HG02642 (cell line): ENCODE results near the gene R3HCC1L.
"Not testable (repeated sequence)": the region's sequence is repeated elsewhere in the genome, so short reads cannot be mapped to it uniquely, and the experiment has no call there.

Experiments used
- ATAC-seq: cut with Tn5 transposase; IDR thresholded peaks from one replicate; pipeline ENCODE4 v1.9.1; 2021; ENCODE audit warnings: mild to moderate bottlenecking; ENCODE audit not compliant: unreplicated experiment, poor library complexity

R3HCC1L gene

DNA sequence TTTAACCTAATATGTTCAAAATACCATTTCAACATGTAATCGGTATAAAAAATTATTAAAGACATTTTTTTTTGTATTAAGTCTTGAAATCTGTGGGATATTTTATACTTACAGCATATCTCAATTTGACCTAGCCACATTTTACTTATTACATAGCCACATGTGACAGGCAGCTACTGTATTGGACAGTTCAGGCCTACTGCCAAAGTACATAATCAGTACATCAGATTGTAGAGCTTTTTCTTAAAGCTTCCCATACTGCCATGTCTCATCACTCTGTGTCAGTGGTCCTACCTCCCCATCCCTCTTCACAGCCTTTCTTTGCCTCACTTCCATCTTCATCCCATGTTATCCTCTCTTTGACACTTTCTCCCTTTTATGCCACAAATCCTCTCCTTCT, 90.5 kb downstream of the R3HCC1L start:
- no peak for ATAC-seq

DNA sequence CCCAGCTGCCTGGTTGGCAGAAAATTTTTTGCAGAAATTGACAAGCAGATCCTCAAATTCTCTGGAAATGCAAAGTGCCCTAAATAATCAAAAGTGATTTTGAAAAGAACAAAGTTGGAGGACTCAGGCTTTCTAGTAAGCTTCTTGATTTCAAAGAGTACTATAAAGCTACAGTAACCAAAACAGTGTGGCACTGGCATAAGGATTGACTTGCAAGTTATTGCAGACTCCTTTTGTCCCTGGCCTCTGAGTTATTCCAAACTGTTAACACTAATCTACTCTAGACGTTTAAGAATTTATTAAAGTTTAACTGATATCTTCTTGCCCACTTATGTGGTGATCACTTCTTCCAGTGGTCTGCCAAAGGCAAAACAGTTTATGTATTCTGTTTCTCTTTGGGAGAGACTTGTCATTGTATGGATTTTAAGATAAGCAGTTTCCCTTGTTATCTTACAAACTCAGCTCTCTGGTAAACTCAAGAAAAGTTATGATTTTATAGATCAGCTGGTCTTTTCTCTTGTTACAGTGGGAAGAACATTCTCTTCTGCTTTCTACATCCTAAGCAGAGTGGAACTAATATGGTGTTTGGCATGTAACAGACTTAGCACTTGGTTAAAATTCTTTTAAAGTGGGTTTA, 92.2 kb downstream of the R3HCC1L start:
- ATAC-seq = no peak

DNA sequence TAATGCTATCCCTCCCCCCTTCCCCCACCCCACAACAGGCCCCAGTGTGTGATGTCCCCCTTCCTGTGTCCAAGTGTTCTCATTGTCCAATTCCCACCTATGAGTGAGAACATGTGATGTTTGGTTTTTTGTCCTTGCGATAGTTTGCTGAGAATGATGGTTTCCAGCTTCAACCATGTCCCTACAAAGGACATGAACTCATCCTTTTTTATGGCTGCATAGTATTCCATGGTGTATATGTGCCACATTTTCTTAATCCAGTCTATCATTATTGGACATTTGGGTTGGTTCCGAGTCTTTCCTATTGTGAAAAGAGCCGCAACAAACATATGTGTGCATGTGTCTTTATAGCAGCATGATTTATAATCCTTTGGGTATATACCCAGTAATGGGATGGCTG, 93.3 kb downstream of the R3HCC1L start:
- not testable (repeated sequence) for ATAC-seq

DNA sequence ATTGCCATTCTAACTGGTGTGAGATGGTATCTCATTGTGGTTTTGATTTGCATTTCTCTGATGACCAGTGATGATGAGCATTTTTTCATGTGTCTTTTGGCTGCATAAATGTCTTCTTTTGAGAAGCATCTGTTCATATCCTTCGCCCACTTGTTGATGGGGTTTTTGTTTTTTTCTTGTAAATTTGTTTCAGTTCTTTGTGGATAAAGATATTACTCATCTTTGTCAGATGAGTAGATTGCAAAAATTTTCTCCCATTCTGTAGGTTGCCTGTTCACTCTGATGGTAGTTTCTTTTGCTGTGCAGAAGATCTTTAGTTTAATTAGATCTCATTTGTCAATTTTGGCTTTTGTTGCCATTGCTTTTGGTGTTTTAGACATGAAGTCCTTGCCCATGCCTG, 93.8 kb downstream of the R3HCC1L start:
- not testable (repeated sequence) for ATAC-seq

GRCh38 chr10:98231417-98231816, 97.0 kb downstream of the R3HCC1L start:
- no peak for ATAC-seq

DNA sequence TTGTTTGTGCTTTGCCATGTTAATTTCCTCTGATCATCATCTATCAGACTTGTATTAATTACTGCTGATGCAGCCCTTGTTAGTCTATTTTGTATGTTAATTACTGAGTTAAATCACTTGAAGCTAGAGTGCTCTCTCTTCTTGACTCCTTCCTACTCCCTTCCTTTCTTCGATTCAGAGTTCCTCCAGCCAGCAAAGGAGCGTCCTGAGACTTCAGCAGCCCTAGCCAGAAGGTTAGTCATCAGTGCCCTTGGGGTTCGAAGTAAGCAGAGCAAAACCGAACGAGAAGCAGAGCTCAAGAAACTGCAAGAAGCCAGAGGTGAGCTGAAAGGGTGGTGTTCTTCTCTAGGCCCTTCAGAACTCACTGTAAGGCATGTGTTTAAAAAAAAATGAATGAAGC, 101.4 kb downstream of the R3HCC1L start:
- ATAC-seq = no peak

- ATAC-seq = no peak
These were observed 102.4 kb downstream of the R3HCC1L start for GRCh38 chr10:98236862-98237261.

GRCh38 chr10:98238391-98238790, 103.9 kb downstream of the R3HCC1L start:
- no peak for ATAC-seq

DNA sequence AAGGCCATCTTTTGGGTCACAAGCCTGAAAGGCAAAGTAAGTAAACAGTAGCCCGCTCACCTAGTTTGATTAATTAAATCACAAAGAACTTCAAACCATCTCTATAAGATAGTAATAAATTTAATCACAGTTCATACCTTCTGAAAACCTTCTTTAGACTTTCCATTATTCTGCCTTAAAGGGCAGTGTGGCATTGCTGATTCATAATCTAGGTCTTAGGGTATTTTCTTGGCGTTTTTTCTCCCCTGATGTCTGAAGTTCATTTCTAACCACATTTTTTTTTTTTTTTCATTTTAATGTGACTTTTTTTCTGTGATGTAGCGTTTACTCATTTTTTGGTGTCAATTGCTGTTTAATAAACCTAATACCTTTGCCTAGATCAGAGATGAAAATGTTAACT, 106.1 kb downstream of the R3HCC1L start:
- no peak for ATAC-seq

DNA sequence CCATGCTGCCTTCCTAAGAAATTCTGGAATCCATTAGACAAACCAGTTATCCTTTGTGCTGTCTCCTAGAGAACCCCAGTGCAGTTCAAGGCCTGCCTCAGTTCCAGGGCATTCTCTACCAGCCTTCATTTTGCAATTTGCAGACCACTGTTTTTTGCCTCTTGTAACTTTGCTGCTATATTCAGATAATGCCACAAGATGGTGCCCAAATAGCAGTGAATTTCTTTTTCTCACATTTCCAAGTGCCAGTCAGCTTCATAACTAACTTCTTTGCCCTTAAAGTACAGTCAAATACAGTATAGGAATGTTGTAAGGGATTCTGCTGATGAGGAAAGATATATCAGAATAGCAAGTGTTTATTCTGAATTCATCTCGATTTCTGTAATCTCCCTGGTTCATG, 108.4 kb downstream of the R3HCC1L start:
- no peak for ATAC-seq

- no peak for ATAC-seq
These were observed 109.7 kb downstream of the R3HCC1L start for GRCh38 chr10:98244141-98244540.

DNA sequence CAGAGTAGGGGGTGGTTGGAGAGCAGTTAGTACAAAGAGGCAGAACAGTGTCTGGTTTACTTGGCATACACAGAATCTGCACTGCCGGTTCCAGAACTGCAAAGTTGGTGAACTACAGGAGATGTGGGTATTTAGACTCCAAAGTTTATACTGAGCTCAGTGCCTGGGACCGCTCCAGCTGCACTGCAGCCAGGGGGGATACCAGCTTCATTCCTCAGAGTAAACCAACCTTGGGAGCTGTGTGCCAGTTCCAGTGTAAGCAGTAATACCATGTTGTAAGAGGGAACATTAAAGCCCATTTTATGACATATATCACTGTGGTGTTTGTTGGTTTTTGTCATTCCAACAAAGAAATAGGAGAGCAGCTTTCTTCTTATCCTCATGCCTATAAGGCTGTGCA, 110.1 kb downstream of the R3HCC1L start:
- ATAC-seq = no peak

DNA sequence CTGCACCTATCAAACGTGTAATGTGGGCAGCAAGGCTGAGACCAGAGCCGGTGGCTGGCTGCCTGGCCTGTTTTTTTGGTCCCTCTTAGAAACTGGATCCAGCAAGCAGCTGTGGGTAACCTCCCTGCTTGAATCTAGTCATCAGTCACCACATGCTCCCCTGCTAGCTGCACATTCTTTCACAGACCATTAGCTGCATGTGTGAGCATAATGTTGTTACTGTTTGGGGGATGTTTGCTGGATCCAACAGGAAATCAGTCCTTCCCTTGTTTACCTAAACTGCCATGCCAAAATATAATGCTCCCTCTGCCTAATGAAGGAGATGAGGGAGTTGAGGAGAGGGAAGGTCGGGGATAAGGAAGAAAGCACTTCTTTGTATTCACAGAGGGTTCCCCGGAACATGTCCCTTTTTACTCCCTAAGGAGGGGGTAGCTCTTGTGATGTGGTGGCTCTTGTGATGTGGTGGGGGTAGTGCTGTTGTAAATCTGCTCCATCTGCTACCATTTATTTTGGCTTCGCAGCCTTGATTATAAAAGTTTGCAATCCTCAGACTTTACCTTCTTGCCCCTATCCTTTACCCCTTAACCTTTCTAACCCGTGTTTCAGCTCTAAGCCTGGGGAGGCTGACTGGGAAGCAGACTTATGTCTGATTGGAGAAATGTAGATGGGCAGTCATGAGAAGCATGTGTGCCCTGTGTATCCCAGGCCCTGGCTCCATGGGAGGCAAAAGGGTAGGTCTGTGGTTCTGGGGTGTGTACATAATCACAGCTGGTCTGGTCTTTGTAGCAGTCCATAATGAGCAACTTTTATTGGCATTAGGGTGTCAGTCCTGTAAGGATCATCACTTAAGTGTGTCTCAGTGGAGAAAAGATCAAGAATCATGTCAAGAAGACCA, 112.7 kb downstream of the R3HCC1L start:
- no peak for ATAC-seq

DNA sequence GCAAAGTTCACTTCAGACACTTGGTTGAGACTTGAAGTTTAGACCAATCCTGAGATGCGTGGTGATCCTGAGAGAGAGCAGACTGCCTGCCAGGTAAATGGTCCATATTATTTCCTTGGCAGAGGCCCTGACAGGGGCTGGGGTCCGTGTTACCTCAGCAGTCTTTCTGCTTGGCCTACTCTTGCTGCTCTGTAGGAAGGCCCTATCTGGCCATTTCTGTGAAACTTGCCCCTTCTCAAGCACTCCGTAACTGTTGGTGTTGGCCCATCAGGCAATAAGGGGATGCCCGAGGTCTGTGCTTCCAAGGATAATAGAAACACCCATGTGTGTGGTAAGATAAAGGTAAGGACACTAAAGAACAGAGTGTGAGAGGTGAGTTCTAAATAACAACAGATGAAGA, 113.6 kb downstream of the R3HCC1L start:
- ATAC-seq = no peak

DNA sequence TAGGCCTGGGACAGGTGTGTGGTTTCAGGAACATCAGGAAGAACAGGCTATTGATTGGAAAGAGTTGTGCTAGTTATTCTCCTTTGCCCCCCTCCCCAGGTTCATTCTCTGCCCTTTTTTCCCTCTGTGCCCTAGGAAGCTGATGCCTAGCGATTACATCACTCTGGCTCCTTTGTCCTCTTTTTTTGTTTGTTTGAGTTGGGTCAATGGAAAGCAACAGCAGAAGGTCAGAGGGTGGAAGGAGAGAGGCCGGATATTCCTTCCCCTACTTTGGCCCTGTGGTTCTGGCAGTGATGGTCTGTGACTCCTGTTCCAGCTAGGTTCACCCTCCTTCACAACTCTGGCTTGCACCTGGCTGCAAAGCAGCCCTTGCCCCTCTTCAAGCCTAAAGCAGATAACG, 114.7 kb downstream of the R3HCC1L start:
- no peak for ATAC-seq

- ATAC-seq = no peak
These were observed 116.9 kb downstream of the R3HCC1L start for GRCh38 chr10:98251399-98251798.

GRCh38 chr10:98252464-98252863, 118.0 kb downstream of the R3HCC1L start:
- no peak for ATAC-seq

GRCh38 chr10:98253499-98253898, 119.0 kb downstream of the R3HCC1L start:
- ATAC-seq = no peak

- ATAC-seq = no peak
These were observed 119.9 kb downstream of the R3HCC1L start for GRCh38 chr10:98254234-98254974.

- no peak for ATAC-seq
These were observed 120.9 kb downstream of the R3HCC1L start for GRCh38 chr10:98255146-98255877.
